Suprapubic skin (tissue), 4 donors: ENCODE data around the gene CACNB4.

ENCODE experiments used
- CTCF ChIP-seq, 2 donors: fragments of 200-600 bp in 1 of 2; fragments of 450-650 bp in 1 of 2; sonication (generic) in 1 of 2; IDR thresholded peaks; one replicate each; pipeline ENCODE4 v1.5.1; 2016 to 2019; ENCODE audit warnings: antibody characterized with exemption in 2 of 2, mild to moderate bottlenecking in 1 of 2, moderate library complexity in 1 of 2
- EP300 ChIP-seq: sonication (generic); formaldehyde crosslinking; IDR thresholded peaks from one replicate; pipeline ENCODE4 v1.6.1; 2017; ENCODE audit warnings: antibody characterized with exemption
- POLR2A ChIP-seq, 2 donors: fragments of 450-650 bp; IDR thresholded peaks; one replicate each; pipeline ENCODE4 v1.6.1; 2017; ENCODE audit warnings: antibody characterized with exemption in 2 of 2, mild to moderate bottlenecking in 2 of 2, moderate library complexity in 2 of 2
- POLR2AphosphoS5 ChIP-seq, 3 donors: sonication (generic); formaldehyde crosslinking; IDR thresholded peaks; one replicate each; pipeline ENCODE4 v1.6.1; 2017; ENCODE audit warnings: antibody characterized with exemption in 3 of 3

- no peak for TF ChIP-seq CTCF (IDR thresholded peaks at IDR 0.05)
- TF ChIP-seq POLR2A (IDR thresholded peaks at IDR 0.05): no peak
- TF ChIP-seq EP300: no peak
- no peak for TF ChIP-seq POLR2AphosphoS5 (IDR thresholded peaks at IDR 0.05)
These were observed 241.2 kb downstream of the CACNB4 start for GRCh38 chr2:151857650-151858049.
